Measurements from ENCODE around the gene SLC12A8. TPM values are rescaled to one million over a fixed set of nuclear protein-coding genes. Genes with fewer than 3 reads are reported as not detected.

The SLC12A8 gene
- total and polyA plus RNA-seq, 2 donors (not counting 1 experiment from before 2014, with no cell fraction given) = 0.57 to 1.1 TPM

- ChIA-PET POLR2A (no interaction called here), CTCF (no interaction called here)
- peaks cover 0 to 15% of the 10 kb centered on the region in 2 donors for H3K4me1 ChIP-seq (ENCODE audit: control insufficient read depth in 2 of 2, insufficient read depth in 2 of 2, low read length in 2 of 2)
- intact Hi-C loops (cut with micrococcal nuclease) = loop anchor here (5.0 kb wide), 1 partner anchor 164 kb away; no protein-coding TSS in a partner anchor
- Mint-ChIP-seq H3K4me3 (no peak overlapping the region), H3K9me3 (ENCODE audit: insufficient read depth) (no peaks in the 10 kb centered on the region), H3K4me1 (peaks cover 8% of the 10 kb centered on the region), H3K27me3 (no peaks in the 10 kb centered on the region), H3K27ac (no peak overlapping the region)
- no peak overlapping the region for H3K9ac ChIP-seq (ENCODE audit: low read length)
- H3K27me3 ChIP-seq (replicated peaks in 1 of 4; ENCODE audit: control extremely low read depth in 1 of 4, control insufficient read depth in 3 of 4, insufficient read depth in 4 of 4, low read length in 3 of 4) = peaks cover 0 to 3% (median 0%) of the 10 kb centered on the region in 4 experiments
- no peaks in the 10 kb centered on the region for H3K79me2 ChIP-seq (ENCODE audit: control insufficient read depth, insufficient read depth, low read length)
- no peaks in the 10 kb centered on the region for H3K9me3 ChIP-seq (ENCODE audit: control extremely low read depth in 1 of 3, control insufficient read depth in 2 of 3, insufficient read depth in 1 of 3, low read length in 2 of 3)
- ATAC-seq (ENCODE audit: low read depth) (no peak), DNase-seq (no peak)
- H3K4me2 ChIP-seq (replicated peaks; ENCODE audit: low read depth, low read length, poor library complexity, severe bottlenecking) = no peak overlapping the region
- WGBS (ENCODE audit: insufficient coverage) = 95% methylated on average over 12 of the region's 12 CpGs
- no peaks in the 10 kb centered on the region for H3K36me3 ChIP-seq (replicated peaks in 1 of 2; ENCODE audit: control extremely low read depth in 1 of 2, control insufficient read depth in 1 of 2, extremely low read depth in 1 of 2, insufficient read depth in 2 of 2, low read length in 1 of 2)
- no peak overlapping the region for H3K27ac ChIP-seq (ENCODE audit: low read length in 2 of 2)
- H4K20me1 ChIP-seq (ENCODE audit: control insufficient read depth, insufficient read depth, low read length, poor library complexity, severe bottlenecking) = no peaks in the 10 kb centered on the region
- no peak for TF ChIP-seq EZH2 (IDR thresholded peaks at IDR 0.05; ENCODE audit: borderline replicate concordance, insufficient read depth, low read depth, low read length, poor library complexity, severe bottlenecking)
- no peak for TF ChIP-seq CTCF (IDR thresholded peaks at IDR 0.05)
- H2AFZ ChIP-seq (ENCODE audit: insufficient read depth, low read depth, low read length, poor library complexity, severe bottlenecking) = no peak overlapping the region
- H3K4me3 ChIP-seq (ENCODE audit: control extremely low read depth in 1 of 5, extremely low read depth in 1 of 5, insufficient read depth in 1 of 5, low read depth in 2 of 5, low read length in 4 of 5) = no peak overlapping the region
These were observed 50.8 kb downstream of the SLC12A8 start for GRCh38 chr3:125161607-125162219.

- ChIA-PET POLR2A (no interaction called here), CTCF (no interaction called here)
- H3K4me1 ChIP-seq (ENCODE audit: control insufficient read depth in 2 of 2, insufficient read depth in 2 of 2, low read length in 2 of 2) = peaks cover 0 to 17% of the 10 kb centered on the region in 2 donors
- peaks cover 0 to 3% (median 0%) of the 10 kb centered on the region in 4 experiments for H3K27me3 ChIP-seq (replicated peaks in 1 of 4; ENCODE audit: control extremely low read depth in 1 of 4, control insufficient read depth in 3 of 4, insufficient read depth in 4 of 4, low read length in 3 of 4)
- Mint-ChIP-seq H3K9me3 (ENCODE audit: insufficient read depth) (no peaks in the 10 kb centered on the region), H3K4me3 (no peak overlapping the region), H3K4me1 (peaks cover 11% of the 10 kb centered on the region), H3K27ac (no peak overlapping the region), H3K27me3 (no peaks in the 10 kb centered on the region)
- DNase-seq (no peak), ATAC-seq (ENCODE audit: low read depth) (no peak)
- H3K4me3 ChIP-seq (ENCODE audit: control extremely low read depth in 1 of 5, extremely low read depth in 1 of 5, insufficient read depth in 1 of 5, low read depth in 2 of 5, low read length in 4 of 5) = no peak overlapping the region
- no peak overlapping the region for H3K27ac ChIP-seq (ENCODE audit: low read length in 2 of 2)
- H3K79me2 ChIP-seq (ENCODE audit: control insufficient read depth, insufficient read depth, low read length) = no peaks in the 10 kb centered on the region
- no peak overlapping the region for H2AFZ ChIP-seq (ENCODE audit: insufficient read depth, low read depth, low read length, poor library complexity, severe bottlenecking)
- no peak for TF ChIP-seq EZH2 (IDR thresholded peaks at IDR 0.05; ENCODE audit: borderline replicate concordance, insufficient read depth, low read depth, low read length, poor library complexity, severe bottlenecking)
- TF ChIP-seq CTCF (IDR thresholded peaks at IDR 0.05) = no peak
- intact Hi-C loops (cut with micrococcal nuclease) = loop anchor here (5.0 kb wide), 1 partner anchor 163 kb away; no protein-coding TSS in a partner anchor
- no peak overlapping the region for H3K9ac ChIP-seq (ENCODE audit: low read length)
- WGBS (ENCODE audit: insufficient coverage) = 98% methylated on average over 8 of the region's 9 CpGs
- H3K36me3 ChIP-seq (replicated peaks in 1 of 2; ENCODE audit: control extremely low read depth in 1 of 2, control insufficient read depth in 1 of 2, extremely low read depth in 1 of 2, insufficient read depth in 2 of 2, low read length in 1 of 2) = no peaks in the 10 kb centered on the region
- H3K9me3 ChIP-seq (ENCODE audit: control extremely low read depth in 1 of 3, control insufficient read depth in 2 of 3, insufficient read depth in 1 of 3, low read length in 2 of 3) = no peaks in the 10 kb centered on the region
- H4K20me1 ChIP-seq (ENCODE audit: control insufficient read depth, insufficient read depth, low read length, poor library complexity, severe bottlenecking) = no peaks in the 10 kb centered on the region
- no peak overlapping the region for H3K4me2 ChIP-seq (replicated peaks; ENCODE audit: low read depth, low read length, poor library complexity, severe bottlenecking)
These were observed 51.8 kb downstream of the SLC12A8 start for GRCh38 chr3:125160606-125161371.

All from B cell (primary cell).